ENCODE results near the gene PRR19. TPM values are rescaled to one million over a fixed set of nuclear protein-coding genes. Genes with fewer than 3 reads are reported as not detected.

The PRR19 gene, protein sequence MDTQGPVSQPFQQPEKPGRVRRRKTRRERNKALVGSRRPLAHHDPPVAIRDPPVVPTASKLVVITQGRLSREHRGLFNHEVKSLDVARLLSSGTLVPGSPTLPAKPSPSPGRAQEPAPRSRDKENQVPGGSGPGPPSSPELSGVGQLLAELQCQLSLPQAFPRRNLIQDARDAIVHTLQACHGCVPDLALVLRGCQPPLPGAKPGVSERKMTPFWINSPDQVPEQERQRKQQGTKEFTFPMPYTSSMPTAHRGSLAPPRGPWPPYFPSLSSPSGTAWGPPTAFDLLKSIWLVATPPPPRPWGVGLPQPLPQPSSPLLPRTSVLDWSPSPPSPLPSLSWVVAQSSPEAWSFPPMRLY
- 2.8 TPM for total RNA-seq

GRCh38 chr19:42301646-42302203, at the start of gene PRR19:
PRR19 (plus strand) TSS chr19:42302132; CDS start chr19:42309585, 7,453 bp downstream.

DNA sequence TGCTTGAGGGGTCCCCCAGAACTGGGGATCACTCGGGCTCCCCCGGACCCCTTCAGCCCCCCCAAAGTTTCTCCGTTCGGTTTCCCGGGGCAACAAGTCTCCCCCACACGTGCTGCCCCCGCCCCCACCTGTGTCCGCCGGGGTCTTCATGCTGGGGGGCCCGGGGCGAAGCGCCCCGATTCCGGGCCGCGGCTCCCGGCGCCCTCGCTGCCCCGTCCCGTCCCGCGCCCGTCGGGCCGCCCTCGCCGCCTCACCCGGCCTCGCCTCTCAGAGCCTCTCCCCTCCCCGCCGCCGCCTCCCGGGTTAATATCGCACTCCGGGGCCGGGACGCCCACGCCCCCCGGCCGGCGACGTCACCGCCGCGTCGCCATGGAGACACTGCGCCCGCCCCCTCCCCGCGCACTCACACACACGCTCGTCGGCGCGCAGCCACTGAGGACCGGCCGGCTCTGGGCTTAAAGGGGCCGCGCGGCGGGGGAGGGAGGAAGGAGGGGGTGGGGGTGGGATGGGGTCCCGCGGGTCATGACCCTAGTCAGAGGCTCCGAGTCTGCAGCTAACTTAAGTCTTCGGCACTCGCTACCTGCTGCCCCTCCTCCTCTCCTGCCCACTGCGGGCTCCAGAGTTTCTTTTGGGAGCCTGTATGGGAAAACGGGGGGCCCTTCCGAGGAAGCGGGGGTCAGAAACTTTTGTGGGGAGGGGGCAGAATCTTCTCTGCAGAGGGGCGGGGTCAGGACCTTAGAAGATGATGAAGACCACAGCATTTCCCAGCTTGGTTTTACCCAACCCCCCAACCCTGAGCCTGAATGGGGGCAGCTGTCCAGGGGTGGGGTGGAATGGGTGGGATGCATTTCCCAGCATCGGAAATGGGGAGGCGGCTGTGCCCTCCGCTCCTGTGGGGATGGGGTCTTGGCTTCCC, 46.8 kb upstream of the PRR19 start, which contains the start of gene ERF:
Gene ERF (minus strand): TSS at position 279 of the 916 bp plus-strand sequence. CDS start 129 bp downstream, at position 150.

DNA sequence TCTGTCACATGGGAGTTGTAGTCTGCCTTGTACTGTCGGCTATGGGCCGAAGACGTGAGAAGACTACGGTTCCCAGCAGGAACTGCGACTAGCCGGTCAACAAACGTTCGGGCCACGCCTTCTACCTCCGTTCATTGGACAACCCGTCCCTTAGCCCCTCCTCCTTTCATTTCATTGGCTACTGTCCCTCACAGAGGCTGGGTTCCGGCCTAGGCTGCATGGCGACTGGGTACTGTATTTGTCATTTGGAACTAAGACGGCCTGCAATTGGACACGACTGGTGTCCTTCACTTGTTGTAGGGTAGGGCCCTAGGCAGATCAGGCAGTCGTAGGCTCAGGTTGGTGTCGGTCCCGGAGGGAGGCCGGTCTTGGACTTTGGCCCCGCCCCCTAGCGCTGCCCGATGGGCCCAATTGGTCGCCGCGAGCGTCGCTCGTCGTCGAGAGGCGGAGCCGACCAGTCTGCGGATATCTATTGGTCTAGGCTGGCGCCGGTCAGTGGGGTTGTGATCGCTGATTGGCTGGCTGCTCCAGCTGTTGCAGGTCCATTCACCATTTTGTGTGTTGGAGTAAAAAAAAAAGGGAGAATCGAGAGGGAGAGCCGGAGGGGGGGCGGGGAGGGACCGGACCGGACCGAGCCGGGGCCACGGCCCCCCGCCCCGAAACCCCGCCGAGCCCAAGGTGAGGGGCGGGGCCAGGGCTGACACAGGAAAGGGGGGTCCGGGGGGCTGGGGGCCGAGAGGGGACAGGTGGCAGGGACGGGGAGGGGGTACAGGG, 33.0 kb upstream of the PRR19 start, which contains the start of gene CIC:
Gene CIC (plus strand): TSS at position 549 of the 774 bp plus-strand sequence. CDS start 2,532 bp downstream, outside the sequence.

DNA sequence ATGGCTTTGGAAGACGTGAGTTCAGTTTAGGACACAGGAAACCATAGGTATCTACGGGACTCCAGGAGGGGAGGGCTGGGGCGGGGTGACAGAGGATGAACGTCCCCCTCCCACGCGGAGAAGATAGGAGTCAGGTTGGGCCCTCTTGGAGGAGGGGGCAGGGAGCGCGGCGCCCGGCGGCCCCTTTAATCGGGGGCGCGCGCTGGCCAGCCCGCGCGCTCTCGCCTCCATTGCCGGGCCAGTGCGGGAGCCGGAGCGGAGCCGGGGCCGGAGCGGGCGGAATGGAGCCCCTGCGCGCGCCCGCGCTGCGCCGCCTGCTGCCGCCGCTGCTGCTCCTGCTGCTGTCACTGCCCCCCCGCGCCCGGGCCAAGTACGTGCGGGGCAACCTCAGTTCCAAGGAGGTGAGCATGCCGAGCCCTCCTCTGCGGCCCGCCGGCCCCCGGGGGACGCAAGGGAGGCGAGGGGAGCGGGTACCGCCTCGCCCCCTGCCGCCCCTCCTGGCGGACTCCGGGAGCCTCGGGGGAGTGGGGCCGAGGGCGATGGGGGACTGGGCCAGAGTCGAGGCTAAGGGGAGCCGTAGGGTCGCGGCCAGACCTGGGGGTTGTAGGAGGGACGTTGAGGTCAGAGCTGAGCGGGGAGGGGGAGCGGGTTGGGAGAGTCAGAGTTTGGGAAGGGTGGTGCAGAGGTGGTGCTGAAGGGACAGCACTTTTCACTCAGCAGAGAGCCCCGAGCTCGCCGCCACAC, 11.3 kb downstream of the PRR19 start, which contains the start of gene TMEM145:
Gene TMEM145 (plus strand): TSS at position 214 of the 744 bp plus-strand sequence. CDS start 68 bp downstream, at position 282.

GRCh38 chr19:42325308-42325895, 23.5 kb downstream of the PRR19 start, which contains the start of gene MEGF8:
MEGF8 (plus strand) TSS chr19:42325635; CDS start chr19:42326244, 609 bp downstream.

Small RNA genes within 50 kb of the gene (small RNA-seq; reads per million reads assigned to genes)
- not detected for gene MIR8077 (ENCODE audit: low replicate concordance)

Other genes with a start within 250 kb of the PRR19 start
- gene GRIK5, start 231.9 kb upstream of the PRR19 start, total RNA-seq = 36.9 TPM
- gene ZNF574, start 226.0 kb upstream of the PRR19 start, total RNA-seq = 16.3 TPM
- gene POU2F2, start 169.7 kb upstream of the PRR19 start, total RNA-seq = 12.2 TPM
- 23.2 TPM for gene DEDD2, start 84.5 kb upstream of the PRR19 start, total RNA-seq
- gene ZNF526, start 81.8 kb upstream of the PRR19 start, total RNA-seq = 6.9 TPM
- 33.2 TPM for gene GSK3A, start 59.5 kb upstream of the PRR19 start, total RNA-seq
- 9.4 TPM for gene ERF, start 47.0 kb upstream of the PRR19 start, total RNA-seq
- gene CIC, start 32.9 kb upstream of the PRR19 start, total RNA-seq = 38.2 TPM
- 203 TPM for gene PAFAH1B3, start 492 bp downstream of the PRR19 start, total RNA-seq
- 77.6 TPM for gene TMEM145, start 11.2 kb downstream of the PRR19 start, total RNA-seq
- 54.8 TPM for gene MEGF8, start 23.5 kb downstream of the PRR19 start, total RNA-seq
- not detected for gene CNFN, start 88.2 kb downstream of the PRR19 start, total RNA-seq
- gene LIPE, start 125.3 kb downstream of the PRR19 start, total RNA-seq = 11.0 TPM
- not detected for gene CXCL17, start 140.8 kb downstream of the PRR19 start, total RNA-seq
- not detected for gene CEACAM1, start 226.3 kb downstream of the PRR19 start, total RNA-seq